ENCODE measurements around the gene FOXK1. TPM values are rescaled to one million over a fixed set of nuclear protein-coding genes. Genes with fewer than 3 reads are reported as not detected.

Gene FOXK1
- total RNA-seq, 1 donor from 2014 or later, result 41.7 TPM

GRCh38 chr7:4657640-4658417 lies 24.3 kb upstream of the FOXK1 start:
- Mint-ChIP-seq H3K27ac (ENCODE audit: unreplicated experiment) (no peak overlapping the region), H3K27me3 (ENCODE audit: unreplicated experiment) (peaks cover 2% of the 10 kb centered on the region), H3K9me3 (ENCODE audit: unreplicated experiment) (no peaks in the 10 kb centered on the region), H3K4me3 (ENCODE audit: unreplicated experiment) (no peak overlapping the region), H3K36me3 (ENCODE audit: unreplicated experiment) (no peaks in the 10 kb centered on the region), H3K4me1 (ENCODE audit: low read depth, unreplicated experiment) (no peaks in the 10 kb centered on the region)
- no peak for DNase-seq
- no peak for TF ChIP-seq CTCF (IDR thresholded peaks at IDR 0.05; ENCODE audit: partially characterized antibody, unreplicated experiment)

- Mint-ChIP-seq H3K4me1 (ENCODE audit: low read depth, unreplicated experiment) (no peaks in the 10 kb centered on the region), H3K9me3 (ENCODE audit: unreplicated experiment) (no peaks in the 10 kb centered on the region), H3K27ac (ENCODE audit: unreplicated experiment) (no peak overlapping the region), H3K4me3 (ENCODE audit: unreplicated experiment) (no peak overlapping the region), H3K36me3 (ENCODE audit: unreplicated experiment) (no peaks in the 10 kb centered on the region), H3K27me3 (ENCODE audit: unreplicated experiment) (peaks cover 2% of the 10 kb centered on the region)
- DNase-seq, result no peak
- no peak for TF ChIP-seq CTCF (IDR thresholded peaks at IDR 0.05; ENCODE audit: partially characterized antibody, unreplicated experiment)
Observed at GRCh38 chr7:4659551-4660286, 22.4 kb upstream of the FOXK1 start.

- DNase-seq, result no peak
- H3K4me1 Mint-ChIP-seq (ENCODE audit: low read depth, unreplicated experiment), result no peaks in the 10 kb centered on the region
- no peaks in the 10 kb centered on the region for H3K36me3 Mint-ChIP-seq (ENCODE audit: unreplicated experiment)
- no peaks in the 10 kb centered on the region for H3K27me3 Mint-ChIP-seq (ENCODE audit: unreplicated experiment)
- H3K4me3 Mint-ChIP-seq (ENCODE audit: unreplicated experiment), result no peak overlapping the region
- no peak for TF ChIP-seq CTCF (IDR thresholded peaks at IDR 0.05; ENCODE audit: partially characterized antibody, unreplicated experiment)
- no peaks in the 10 kb centered on the region for H3K9me3 Mint-ChIP-seq (ENCODE audit: unreplicated experiment)
- H3K27ac Mint-ChIP-seq (ENCODE audit: unreplicated experiment), result no peak overlapping the region
Observed at GRCh38 chr7:4661871-4662270, 20.2 kb upstream of the FOXK1 start.

- DNase-seq, result no peak
- no peaks in the 10 kb centered on the region for H3K36me3 Mint-ChIP-seq (ENCODE audit: unreplicated experiment)
- H3K4me1 Mint-ChIP-seq (ENCODE audit: low read depth, unreplicated experiment), result no peaks in the 10 kb centered on the region
- H3K4me3 Mint-ChIP-seq (ENCODE audit: unreplicated experiment), result no peak overlapping the region
- no peak for TF ChIP-seq CTCF (IDR thresholded peaks at IDR 0.05; ENCODE audit: partially characterized antibody, unreplicated experiment)
- H3K27ac Mint-ChIP-seq (ENCODE audit: unreplicated experiment), result no peak overlapping the region
- H3K27me3 Mint-ChIP-seq (ENCODE audit: unreplicated experiment), result no peaks in the 10 kb centered on the region
- H3K9me3 Mint-ChIP-seq (ENCODE audit: unreplicated experiment), result no peaks in the 10 kb centered on the region
Observed at GRCh38 chr7:4663239-4664018, 18.7 kb upstream of the FOXK1 start.

Data from glutamatergic neuron (in vitro differentiated cells).